ENCODE data around the gene MB21D2. TPM values are rescaled to one million over a fixed set of nuclear protein-coding genes. Genes with fewer than 3 reads are reported as not detected.

Gene MB21D2
- total RNA-seq, 1 experiment from 2014 or later, result 2.8 TPM

DNA sequence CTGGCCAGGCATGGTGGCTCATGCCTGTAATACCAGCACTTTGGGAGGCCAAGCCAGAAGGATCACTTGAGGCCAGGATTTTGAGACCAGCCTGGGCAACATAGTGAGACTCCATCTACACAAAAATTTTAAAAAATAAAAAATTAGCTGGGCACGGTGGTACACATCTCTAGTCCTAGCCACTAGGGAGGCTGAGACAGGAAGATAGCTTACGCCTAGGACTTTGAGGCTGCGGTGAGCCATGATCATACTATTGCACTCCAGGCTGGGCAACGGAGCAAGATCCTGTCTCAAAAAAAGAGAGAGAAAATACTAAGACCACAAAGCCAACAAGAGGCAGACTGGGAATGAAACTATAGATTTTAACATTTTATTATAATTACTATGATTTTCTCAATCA, 4.1 kb downstream of the MB21D2 start:
- no peaks in the 10 kb centered on the region for H3K9me3 ChIP-seq (ENCODE audit: control insufficient read depth in 1 of 2, insufficient read depth in 1 of 2, low read depth in 1 of 2, low read length in 2 of 2)
- no peak overlapping the region for H3K27ac ChIP-seq (ENCODE audit: low read depth, low read length)
- BruUV-seq (replicated peaks), result no TSS peak
- ChIA-PET POLR2A (no interaction called here), RAD21 (ENCODE audit: low non-redundant PET in 1 of 2, low total read pairs in 2 of 2, uncharacterized antibody in 2 of 2, unreplicated experiment in 2 of 2) (no interaction called here), CTCF (interaction anchor here (2.0 kb wide), 1 partner anchor 11 kb away, joined by 5 read pairs; no protein-coding TSS in a partner anchor)
- H3K9me2 ChIP-seq (ENCODE audit: insufficient read depth), result no peaks in the 10 kb centered on the region
- ATAC-seq, result no peak
- no peak overlapping the region for H2AFZ ChIP-seq (ENCODE audit: low read depth, low read length, poor library complexity, severe bottlenecking)
- no peaks in the 10 kb centered on the region for H4K20me1 ChIP-seq (ENCODE audit: insufficient read depth)
- TF ChIP-seq ELF1 (IDR thresholded peaks at IDR 0.05; ENCODE audit: borderline replicate concordance, low read depth) (no peak), ZNF274 (IDR thresholded peaks at IDR 0.05; ENCODE audit: low read depth, low read length) (no peak), TCF7L2 (IDR thresholded peaks at IDR 0.05; ENCODE audit: borderline replicate concordance, extremely low read depth, insufficient read depth, insufficient read length) (no peak), SP1 (IDR thresholded peaks at IDR 0.05; ENCODE audit: low read depth) (no peak)
- no peak overlapping the region for H3K4me2 ChIP-seq (ENCODE audit: low read length)
- H3K4me1 ChIP-seq (ENCODE audit: control insufficient read depth in 1 of 2, insufficient read depth in 2 of 2, low read length in 2 of 2), result peaks cover 0 to 17% of the 10 kb centered on the region in 2 experiments; a peak in 2 of 4 replicates
- H3K27me3 ChIP-seq (ENCODE audit: insufficient read depth, low read length), result no peaks in the 10 kb centered on the region
- H3K36me3 ChIP-seq (ENCODE audit: control insufficient read depth in 1 of 2, insufficient read depth in 2 of 2, low read length in 2 of 2), result no peaks in the 10 kb centered on the region
- H3K9ac ChIP-seq (ENCODE audit: low read length), result no peak overlapping the region
- intact Hi-C loops (cut with micrococcal nuclease), result no loop called here
- no peak for DNase-seq (ENCODE audit: low read depth, low spot score)
- peaks cover 19% of the 10 kb centered on the region for H3K79me2 ChIP-seq (ENCODE audit: insufficient read depth, low read length)
- no peak overlapping the region for H3K4me3 ChIP-seq (replicated peaks in 1 of 2; ENCODE audit: low read depth in 1 of 2, low read length in 2 of 2)

DNA sequence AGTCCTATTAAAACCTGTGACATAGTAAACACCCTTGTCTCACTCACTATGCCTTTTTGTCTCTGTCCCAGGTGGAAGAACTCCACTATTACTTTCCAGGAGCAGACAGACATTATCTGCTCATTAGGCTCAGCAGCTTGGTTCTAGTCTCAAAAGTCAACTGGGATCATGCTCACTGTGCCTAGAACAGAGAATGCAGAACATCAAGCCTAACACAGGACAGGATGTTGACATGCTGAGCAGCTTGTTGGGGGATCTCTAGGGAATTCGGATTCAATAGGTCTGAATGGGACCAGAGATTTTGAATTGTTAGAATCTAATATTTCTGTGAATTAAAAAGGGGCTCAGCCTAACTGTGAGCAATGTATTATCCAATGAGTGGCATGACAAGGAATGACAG, 6.4 kb downstream of the MB21D2 start:
- Histone ChIP-seq H2AFZ (ENCODE audit: low read depth, low read length, poor library complexity, severe bottlenecking) (no peak overlapping the region), H3K27ac (ENCODE audit: low read depth, low read length) (no peak overlapping the region), H3K9me2 (ENCODE audit: insufficient read depth) (no peaks in the 10 kb centered on the region), H3K36me3 (ENCODE audit: control insufficient read depth in 1 of 2, insufficient read depth in 2 of 2, low read length in 2 of 2) (no peaks in the 10 kb centered on the region), H3K4me2 (ENCODE audit: low read length) (no peak overlapping the region), H3K79me2 (ENCODE audit: insufficient read depth, low read length) (peaks cover 20% of the 10 kb centered on the region), H3K27me3 (ENCODE audit: insufficient read depth, low read length) (no peaks in the 10 kb centered on the region), H3K9me3 (ENCODE audit: control insufficient read depth in 1 of 2, insufficient read depth in 1 of 2, low read depth in 1 of 2, low read length in 2 of 2) (no peaks in the 10 kb centered on the region), H3K9ac (ENCODE audit: low read length) (no peak overlapping the region), H3K4me3 (replicated peaks in 1 of 2; ENCODE audit: low read depth in 1 of 2, low read length in 2 of 2) (no peak overlapping the region), H4K20me1 (ENCODE audit: insufficient read depth) (no peaks in the 10 kb centered on the region), H3K4me1 (ENCODE audit: control insufficient read depth in 1 of 2, insufficient read depth in 2 of 2, low read length in 2 of 2) (peaks cover 3 to 21% of the 10 kb centered on the region in 2 experiments; a peak in 3 of 4 replicates)
- RAD21 ChIA-PET (ENCODE audit: low non-redundant PET in 1 of 2, low total read pairs in 2 of 2, uncharacterized antibody in 2 of 2, unreplicated experiment in 2 of 2), result no interaction called here
- POLR2A ChIA-PET, result no interaction called here
- ATAC-seq (no peak), DNase-seq (ENCODE audit: low read depth, low spot score) (no peak)
- TF ChIP-seq SRF (IDR thresholded peaks at IDR 0.05; ENCODE audit: low read depth) (no peak), TCF7L2 (IDR thresholded peaks at IDR 0.05; ENCODE audit: borderline replicate concordance, extremely low read depth, insufficient read depth, insufficient read length) (no peak), POLR2AphosphoS5 (IDR thresholded peaks at IDR 0.05; ENCODE audit: low read depth, low read length) (no peak)
- TF ChIP-seq, protein P1, sequence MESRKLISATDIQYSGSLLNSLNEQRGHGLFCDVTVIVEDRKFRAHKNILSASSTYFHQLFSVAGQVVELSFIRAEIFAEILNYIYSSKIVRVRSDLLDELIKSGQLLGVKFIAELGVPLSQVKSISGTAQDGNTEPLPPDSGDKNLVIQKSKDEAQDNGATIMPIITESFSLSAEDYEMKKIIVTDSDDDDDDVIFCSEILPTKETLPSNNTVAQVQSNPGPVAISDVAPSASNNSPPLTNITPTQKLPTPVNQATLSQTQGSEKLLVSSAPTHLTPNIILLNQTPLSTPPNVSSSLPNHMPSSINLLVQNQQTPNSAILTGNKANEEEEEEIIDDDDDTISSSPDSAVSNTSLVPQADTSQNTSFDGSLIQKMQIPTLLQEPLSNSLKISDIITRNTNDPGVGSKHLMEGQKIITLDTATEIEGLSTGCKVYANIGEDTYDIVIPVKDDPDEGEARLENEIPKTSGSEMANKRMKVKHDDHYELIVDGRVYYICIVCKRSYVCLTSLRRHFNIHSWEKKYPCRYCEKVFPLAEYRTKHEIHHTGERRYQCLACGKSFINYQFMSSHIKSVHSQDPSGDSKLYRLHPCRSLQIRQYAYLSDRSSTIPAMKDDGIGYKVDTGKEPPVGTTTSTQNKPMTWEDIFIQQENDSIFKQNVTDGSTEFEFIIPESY (IDR thresholded peaks at IDR 0.05; ENCODE audit: extremely low read depth, insufficient replicate concordance, low read length), result no peak
- intact Hi-C loops (cut with micrococcal nuclease), result no loop called here
- CTCF ChIA-PET, result no interaction called here
- no TSS peak for BruUV-seq (replicated peaks)

Measured in HCT116 (cell line).